Fibroblast of villous mesenchyme (primary cell): ENCODE results near the gene MGMT. TPM values are rescaled to one million over a fixed set of nuclear protein-coding genes. Genes with fewer than 3 reads are reported as not detected.

Source experiments
- DNase-seq: peaks from one replicate; pipeline ENCODE4 v3.0.0-alpha.2; 2010; ENCODE audit warnings: low read depth
- H3K4me3 ChIP-seq: 2 replicates; pipeline ENCODE4 v1.5.1; 2011; ENCODE audit warnings: low read depth, mild to moderate bottlenecking, low read length
- CTCF ChIP-seq: IDR thresholded peaks from 2 replicates; pipeline ENCODE4 v1.5.1; 2012; ENCODE audit warnings: low read depth, mild to moderate bottlenecking, low read length; ENCODE audit not compliant: insufficient read depth
- total RNA-seq: library from RNA; depleted of rRNA; stranded (reverse); fragments of >200 nt; gene quantifications from 2 replicates; pipeline ENCODE4 v1.2.3, GENCODE V29; 2012

The MGMT gene
- total RNA-seq, 1 donor = 10.4 TPM

GRCh38 chr10:129780198-129780597, 313.2 kb downstream of the MGMT start:
- H3K4me3 ChIP-seq = no peak overlapping the region
- no peak for DNase-seq
- TF ChIP-seq CTCF = no peak

- no peak for DNase-seq
- TF ChIP-seq CTCF = no peak
- H3K4me3 ChIP-seq = no peak overlapping the region
Observed at GRCh38 chr10:129780901-129781795, 314.1 kb downstream of the MGMT start.

GRCh38 chr10:129784291-129784690, 317.2 kb downstream of the MGMT start:
- no peak overlapping the region for H3K4me3 ChIP-seq
- no peak for DNase-seq
- TF ChIP-seq CTCF = no peak

- DNase-seq = no peak
- no peak for TF ChIP-seq CTCF
- H3K4me3 ChIP-seq = no peak overlapping the region
Observed at GRCh38 chr10:129784891-129785290, 317.9 kb downstream of the MGMT start.

GRCh38 chr10:129785536-129785981, 318.5 kb downstream of the MGMT start:
- no peak for TF ChIP-seq CTCF
- no peak for DNase-seq

GRCh38 chr10:129786216-129786615, 319.2 kb downstream of the MGMT start:
- H3K4me3 ChIP-seq = no peak overlapping the region
- no peak for TF ChIP-seq CTCF
- DNase-seq = no peak

More at GRCh38 chr10:129785536-129785981, 318.5 kb downstream of the MGMT start:
- no peak overlapping the region for H3K4me3 ChIP-seq

- no peak overlapping the region for H3K4me3 ChIP-seq
- DNase-seq = no peak
- TF ChIP-seq CTCF = no peak
Observed at GRCh38 chr10:129787557-129787956, 320.5 kb downstream of the MGMT start.
